WTC11 (cell line): ENCODE data around the gene COBL. TPM values are rescaled to one million over a fixed set of nuclear protein-coding genes. Genes with fewer than 3 reads are reported as not detected.

Experiments
- ATAC-seq: fragments of 200-7000 bp; cut with Tn5 transposase; 2 replicates; pipeline ENCODE4 v1.10.0; 2021; ENCODE audit warnings: mild to moderate bottlenecking, moderate library complexity
- CTCF ChIA-PET: fragments of 300-600 bp; sonication (Branson Sonifier 250); formaldehyde crosslinking; loops from one replicate; lab custom pipeline; 2021; ENCODE audit warnings: antibody characterized with exemption; lab: Charles Lee
- POLR2A ChIA-PET: fragments of 350-600 bp; sonication (Branson Sonifier 250); formaldehyde crosslinking; loops from one replicate; lab custom pipeline; 2021; ENCODE audit warnings: antibody characterized with exemption; lab: Charles Lee
- DNase-seq: peaks from one replicate; pipeline ENCODE4 v3.0.0; 2021; ENCODE audit warnings: low spot score
- H3K27ac Mint-ChIP-seq: 2 replicates; pipeline ENCODE4 v1.8.0; 2021; ENCODE audit warnings: mixed read lengths
- H3K27me3 Mint-ChIP-seq: 2 replicates; pipeline ENCODE4 v1.8.0; 2021; ENCODE audit warnings: low read depth, mild to moderate bottlenecking, moderate library complexity, mixed read lengths
- H3K36me3 Mint-ChIP-seq: 2 replicates; pipeline ENCODE4 v1.8.0; 2021; ENCODE audit warnings: mixed read lengths
- H3K4me1 Mint-ChIP-seq: 2 replicates; pipeline ENCODE4 v1.8.0; 2022; ENCODE audit warnings: mixed read lengths
- H3K4me3 Mint-ChIP-seq: 2 replicates; pipeline ENCODE4 v1.8.0; 2021; ENCODE audit warnings: mild to moderate bottlenecking, moderate library complexity, mixed read lengths
- H3K9me3 Mint-ChIP-seq: 2 replicates; pipeline ENCODE4 v1.8.0; 2021; ENCODE audit warnings: mixed read lengths
- ATF3 ChIP-seq: sonication (generic); formaldehyde crosslinking; conservative IDR thresholded peaks from 2 replicates; pipeline ENCODE4 v1.8.1; 2022; ENCODE audit warnings: mild to moderate bottlenecking, missing genetic modification reagents
- ETV6 ChIP-seq: sonication (generic); formaldehyde crosslinking; IDR thresholded peaks from 2 replicates; pipeline ENCODE4 v1.8.1; 2022; ENCODE audit warnings: mild to moderate bottlenecking, missing genetic modification reagents
- FOXK1 ChIP-seq: sonication (generic); formaldehyde crosslinking; IDR thresholded peaks from 2 replicates; pipeline ENCODE4 v1.8.0; 2022; ENCODE audit warnings: mild to moderate bottlenecking, moderate library complexity, missing genetic modification reagents
- HMGA2 ChIP-seq: fragments of 250-450 bp; sonication (Bioruptor Pico); IDR thresholded peaks from 2 replicates; pipeline ENCODE4 v1.4.0; 2021; ENCODE audit warnings: mild to moderate bottlenecking, moderate library complexity
- JAZF1 ChIP-seq: fragments of 250-450 bp; sonication (Bioruptor Pico); IDR thresholded peaks from 2 replicates; pipeline ENCODE4 v1.9.0; 2021; ENCODE audit warnings: moderate library complexity, mild to moderate bottlenecking, inconsistent platforms
- KAT7 ChIP-seq: sonication (generic); formaldehyde crosslinking; IDR thresholded peaks from 2 replicates; pipeline ENCODE4 v1.8.1; 2023; ENCODE audit warnings: missing genetic modification reagents, mild to moderate bottlenecking, borderline replicate concordance
- MYBL2 ChIP-seq: sonication (generic); formaldehyde crosslinking; IDR thresholded peaks from 2 replicates; pipeline ENCODE4 v1.8.1; 2023; ENCODE audit warnings: mild to moderate bottlenecking, moderate library complexity, missing genetic modification reagents
- NR2C2 ChIP-seq: sonication (generic); formaldehyde crosslinking; IDR thresholded peaks from 2 replicates; pipeline ENCODE4 v1.8.0; 2022; ENCODE audit warnings: mild to moderate bottlenecking, missing genetic modification reagents
- NR3C1 ChIP-seq: sonication (generic); formaldehyde crosslinking; conservative IDR thresholded peaks from 2 replicates; pipeline ENCODE4 v1.8.1; 2023; ENCODE audit warnings: low read depth, mild to moderate bottlenecking, missing genetic modification reagents
- OVOL2 ChIP-seq: fragments of 250-450 bp; sonication (Bioruptor Pico); IDR thresholded peaks from 2 replicates; pipeline ENCODE4 v1.9.0; 2021; ENCODE audit warnings: mild to moderate bottlenecking, borderline replicate concordance
- SOX15 ChIP-seq: fragments of 250-450 bp; sonication (Bioruptor Pico); IDR thresholded peaks from 2 replicates; pipeline ENCODE4 v1.9.0; 2021; ENCODE audit warnings: mild to moderate bottlenecking
- USF1 ChIP-seq: sonication (generic); formaldehyde crosslinking; IDR thresholded peaks from 2 replicates; pipeline ENCODE4 v1.8.0; 2022; ENCODE audit warnings: mild to moderate bottlenecking, missing genetic modification reagents
- ZBTB43 ChIP-seq: sonication (generic); formaldehyde crosslinking; IDR thresholded peaks from 2 replicates; pipeline ENCODE4 v1.8.1; 2023; ENCODE audit warnings: mild to moderate bottlenecking, missing genetic modification reagents
- ZNF232 ChIP-seq: sonication (generic); formaldehyde crosslinking; IDR thresholded peaks from 2 replicates; pipeline ENCODE4 v1.8.0; 2022; ENCODE audit warnings: mild to moderate bottlenecking, missing genetic modification reagents
- ZNF416 ChIP-seq: fragments of 250-450 bp; sonication (Bioruptor Pico); IDR thresholded peaks from 2 replicates; pipeline ENCODE4 v1.9.0; 2021; ENCODE audit warnings: mild to moderate bottlenecking, inconsistent platforms
- ZNF671 ChIP-seq: fragments of 250-450 bp; sonication (Bioruptor Pico); IDR thresholded peaks from 2 replicates; pipeline ENCODE4 v1.8.0; 2021; ENCODE audit warnings: mild to moderate bottlenecking
- total RNA-seq: library from RNA; stranded (reverse); gene quantifications from 3 replicates; pipeline ENCODE4 v1.2.3, GENCODE V29; 2021
- TF ChIP-seq, protein P1 (sequence below): fragments of 250-450 bp; sonication (Bioruptor Pico); IDR thresholded peaks from 2 replicates; pipeline ENCODE4 v1.9.0; 2021; ENCODE audit warnings: mild to moderate bottlenecking
- TF ChIP-seq, protein P2 (sequence below): sonication (generic); formaldehyde crosslinking; IDR thresholded peaks from 2 replicates; pipeline ENCODE4 v1.8.0; 2023; ENCODE audit warnings: missing genetic modification reagents
- TF ChIP-seq, protein P3 (sequence below): sonication (generic); formaldehyde crosslinking; IDR thresholded peaks from 2 replicates; pipeline ENCODE4 v1.8.1; 2022; ENCODE audit warnings: missing genetic modification reagents, borderline replicate concordance
- TF ChIP-seq, protein P4 (sequence below): sonication (generic); formaldehyde crosslinking; IDR thresholded peaks from 2 replicates; pipeline ENCODE4 v1.8.0; 2022; ENCODE audit warnings: mild to moderate bottlenecking, missing genetic modification reagents

The COBL gene
- total RNA-seq, 1 experiment from 2014 or later = 36.5 TPM

DNA sequence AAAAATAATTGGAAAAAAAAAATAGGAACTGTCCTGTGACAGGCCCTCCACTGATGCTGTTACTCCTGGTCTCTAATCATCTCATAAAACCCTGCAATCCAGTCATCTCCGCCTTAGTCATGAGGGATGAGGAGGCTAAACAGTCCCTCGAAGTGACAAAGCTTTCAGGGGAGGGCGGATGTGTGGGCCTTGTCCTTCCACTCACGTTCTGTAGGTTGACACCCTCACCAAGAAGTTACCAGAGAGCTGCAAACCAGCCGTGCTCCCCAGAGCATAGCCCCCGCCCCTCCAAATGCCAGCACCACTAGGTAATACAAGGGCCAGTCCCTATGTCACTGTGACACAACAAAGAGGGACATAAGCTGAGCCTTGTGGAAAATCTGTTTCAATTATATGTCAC, 11.9 kb downstream of the COBL start:
- Mint-ChIP-seq H3K27me3 (no peaks in the 10 kb centered on the region), H3K4me3 (no peak overlapping the region), H3K4me1 (peaks cover 64% of the 10 kb centered on the region), H3K36me3 (no peaks in the 10 kb centered on the region), H3K27ac (no peak overlapping the region), H3K9me3 (no peaks in the 10 kb centered on the region)
- ChIA-PET CTCF (no interaction called here), POLR2A (no interaction called here)
- DNase-seq (no peak), ATAC-seq (no peak)
- TF ChIP-seq ZNF416 (CRISPR knock-in tag) (no peak), HMGA2 (no peak), NR2C2 (CRISPR knock-in tag) (no peak), ATF3 (CRISPR knock-in tag) (no peak), NR3C1 (no peak), ZBTB43 (CRISPR knock-in tag) (no peak), MYBL2 (no peak), ZNF671 (CRISPR knock-in tag) (no peak), FOXK1 (no peak), SOX15 (CRISPR knock-in tag) (no peak), OVOL2 (CRISPR knock-in tag) (no peak), KAT7 (CRISPR knock-in tag) (no peak), USF1 (CRISPR knock-in tag) (no peak), JAZF1 (CRISPR knock-in tag) (no peak), ETV6 (CRISPR knock-in tag) (no peak), ZNF232 (CRISPR knock-in tag) (no peak)
- TF ChIP-seq, protein P1, sequence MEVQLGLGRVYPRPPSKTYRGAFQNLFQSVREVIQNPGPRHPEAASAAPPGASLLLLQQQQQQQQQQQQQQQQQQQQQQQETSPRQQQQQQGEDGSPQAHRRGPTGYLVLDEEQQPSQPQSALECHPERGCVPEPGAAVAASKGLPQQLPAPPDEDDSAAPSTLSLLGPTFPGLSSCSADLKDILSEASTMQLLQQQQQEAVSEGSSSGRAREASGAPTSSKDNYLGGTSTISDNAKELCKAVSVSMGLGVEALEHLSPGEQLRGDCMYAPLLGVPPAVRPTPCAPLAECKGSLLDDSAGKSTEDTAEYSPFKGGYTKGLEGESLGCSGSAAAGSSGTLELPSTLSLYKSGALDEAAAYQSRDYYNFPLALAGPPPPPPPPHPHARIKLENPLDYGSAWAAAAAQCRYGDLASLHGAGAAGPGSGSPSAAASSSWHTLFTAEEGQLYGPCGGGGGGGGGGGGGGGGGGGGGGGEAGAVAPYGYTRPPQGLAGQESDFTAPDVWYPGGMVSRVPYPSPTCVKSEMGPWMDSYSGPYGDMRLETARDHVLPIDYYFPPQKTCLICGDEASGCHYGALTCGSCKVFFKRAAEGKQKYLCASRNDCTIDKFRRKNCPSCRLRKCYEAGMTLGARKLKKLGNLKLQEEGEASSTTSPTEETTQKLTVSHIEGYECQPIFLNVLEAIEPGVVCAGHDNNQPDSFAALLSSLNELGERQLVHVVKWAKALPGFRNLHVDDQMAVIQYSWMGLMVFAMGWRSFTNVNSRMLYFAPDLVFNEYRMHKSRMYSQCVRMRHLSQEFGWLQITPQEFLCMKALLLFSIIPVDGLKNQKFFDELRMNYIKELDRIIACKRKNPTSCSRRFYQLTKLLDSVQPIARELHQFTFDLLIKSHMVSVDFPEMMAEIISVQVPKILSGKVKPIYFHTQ = no peak
- TF ChIP-seq, protein P2, sequence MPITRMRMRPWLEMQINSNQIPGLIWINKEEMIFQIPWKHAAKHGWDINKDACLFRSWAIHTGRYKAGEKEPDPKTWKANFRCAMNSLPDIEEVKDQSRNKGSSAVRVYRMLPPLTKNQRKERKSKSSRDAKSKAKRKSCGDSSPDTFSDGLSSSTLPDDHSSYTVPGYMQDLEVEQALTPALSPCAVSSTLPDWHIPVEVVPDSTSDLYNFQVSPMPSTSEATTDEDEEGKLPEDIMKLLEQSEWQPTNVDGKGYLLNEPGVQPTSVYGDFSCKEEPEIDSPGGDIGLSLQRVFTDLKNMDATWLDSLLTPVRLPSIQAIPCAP (CRISPR knock-in tag) = no peak
- TF ChIP-seq, protein P3, sequence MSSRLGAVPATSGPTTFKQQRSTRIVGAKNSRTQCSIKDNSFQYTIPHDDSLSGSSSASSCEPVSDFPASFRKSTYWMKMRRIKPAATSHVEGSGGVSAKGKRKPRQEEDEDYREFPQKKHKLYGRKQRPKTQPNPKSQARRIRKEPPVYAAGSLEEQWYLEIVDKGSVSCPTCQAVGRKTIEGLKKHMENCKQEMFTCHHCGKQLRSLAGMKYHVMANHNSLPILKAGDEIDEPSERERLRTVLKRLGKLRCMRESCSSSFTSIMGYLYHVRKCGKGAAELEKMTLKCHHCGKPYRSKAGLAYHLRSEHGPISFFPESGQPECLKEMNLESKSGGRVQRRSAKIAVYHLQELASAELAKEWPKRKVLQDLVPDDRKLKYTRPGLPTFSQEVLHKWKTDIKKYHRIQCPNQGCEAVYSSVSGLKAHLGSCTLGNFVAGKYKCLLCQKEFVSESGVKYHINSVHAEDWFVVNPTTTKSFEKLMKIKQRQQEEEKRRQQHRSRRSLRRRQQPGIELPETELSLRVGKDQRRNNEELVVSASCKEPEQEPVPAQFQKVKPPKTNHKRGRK (CRISPR knock-in tag) = no peak
- TF ChIP-seq, protein P4, sequence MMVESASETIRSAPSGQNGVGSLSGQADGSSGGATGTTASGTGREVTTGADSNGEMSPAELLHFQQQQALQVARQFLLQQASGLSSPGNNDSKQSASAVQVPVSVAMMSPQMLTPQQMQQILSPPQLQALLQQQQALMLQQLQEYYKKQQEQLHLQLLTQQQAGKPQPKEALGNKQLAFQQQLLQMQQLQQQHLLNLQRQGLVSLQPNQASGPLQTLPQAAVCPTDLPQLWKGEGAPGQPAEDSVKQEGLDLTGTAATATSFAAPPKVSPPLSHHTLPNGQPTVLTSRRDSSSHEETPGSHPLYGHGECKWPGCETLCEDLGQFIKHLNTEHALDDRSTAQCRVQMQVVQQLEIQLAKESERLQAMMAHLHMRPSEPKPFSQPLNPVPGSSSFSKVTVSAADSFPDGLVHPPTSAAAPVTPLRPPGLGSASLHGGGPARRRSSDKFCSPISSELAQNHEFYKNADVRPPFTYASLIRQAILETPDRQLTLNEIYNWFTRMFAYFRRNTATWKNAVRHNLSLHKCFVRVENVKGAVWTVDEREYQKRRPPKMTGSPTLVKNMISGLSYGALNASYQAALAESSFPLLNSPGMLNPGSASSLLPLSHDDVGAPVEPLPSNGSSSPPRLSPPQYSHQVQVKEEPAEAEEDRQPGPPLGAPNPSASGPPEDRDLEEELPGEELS (CRISPR knock-in tag) = no peak
